HuH-7.5 (cell line): ENCODE measurements around the gene DAB2IP.

Experiments
- DNase-seq: peaks from one replicate; pipeline ENCODE4 v3.0.0; 2011; ENCODE audit warnings: low spot score

DAB2IP gene

DNA sequence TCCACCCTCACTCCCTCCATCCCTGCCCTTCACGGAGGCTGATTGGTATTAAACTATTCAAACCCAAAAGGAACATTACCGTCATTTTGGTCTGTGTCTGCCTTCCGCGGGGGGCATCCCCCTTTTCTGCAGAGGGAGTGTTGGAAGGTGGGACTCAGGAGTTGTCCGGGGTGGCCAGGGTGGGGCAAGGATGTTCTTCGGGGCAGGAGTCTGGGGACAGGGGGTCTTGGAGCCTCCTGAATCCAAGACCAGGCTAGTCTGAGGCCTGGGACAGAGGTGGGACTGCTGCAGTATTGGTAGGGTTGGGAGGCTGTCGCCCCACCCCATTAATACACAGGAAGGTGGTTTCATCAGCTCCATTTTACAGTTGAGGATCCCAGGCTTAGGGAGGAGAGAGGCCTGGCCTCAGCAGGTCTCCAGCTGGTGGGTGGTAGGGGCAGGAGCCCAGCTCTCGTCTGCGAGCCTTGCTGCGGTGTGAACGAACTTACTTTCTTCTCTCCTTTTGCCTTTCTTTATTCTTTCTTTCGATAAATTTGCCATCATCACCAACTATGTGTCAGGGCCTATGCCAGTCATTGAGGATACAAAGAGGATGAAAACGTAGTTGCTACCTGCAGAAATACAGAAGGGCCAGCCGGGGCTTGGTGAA, 33.8 kb downstream of the DAB2IP start:
- DNase-seq, result no peak

- DNase-seq, result no peak
Measured at GRCh38 chr9:121685795-121686377, 34.5 kb downstream of the DAB2IP start.

- DNase-seq, result peak; percentile 92
Measured at GRCh38 chr9:121686930-121687541, 35.6 kb downstream of the DAB2IP start.

- no peak for DNase-seq
Measured at GRCh38 chr9:121688146-121688680, 36.8 kb downstream of the DAB2IP start.

DNA sequence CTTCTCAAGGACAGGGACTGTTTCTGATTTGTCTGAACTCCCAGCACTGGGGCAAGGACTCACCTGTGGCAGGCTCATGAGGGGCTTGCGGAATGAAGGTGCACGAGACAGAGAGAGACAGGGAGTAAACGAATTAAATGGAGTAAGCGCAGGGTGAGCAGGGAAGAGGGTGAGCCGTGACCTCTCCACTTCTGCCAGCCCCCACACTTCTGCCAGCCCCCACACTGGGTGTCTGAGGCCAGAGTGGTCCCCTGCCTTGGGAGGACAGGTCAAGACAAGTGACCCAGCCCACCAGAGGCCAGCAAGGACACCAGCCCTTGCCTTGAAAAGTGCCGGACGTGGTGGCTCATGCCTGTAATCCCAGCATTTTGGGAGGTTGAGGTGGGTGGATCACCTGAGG, 37.2 kb downstream of the DAB2IP start:
- no peak for DNase-seq

GRCh38 chr9:121689461-121690157, 38.2 kb downstream of the DAB2IP start:
- DNase-seq, result no peak

- no peak for DNase-seq
Measured at GRCh38 chr9:121690316-121690715, 38.9 kb downstream of the DAB2IP start.

DNA sequence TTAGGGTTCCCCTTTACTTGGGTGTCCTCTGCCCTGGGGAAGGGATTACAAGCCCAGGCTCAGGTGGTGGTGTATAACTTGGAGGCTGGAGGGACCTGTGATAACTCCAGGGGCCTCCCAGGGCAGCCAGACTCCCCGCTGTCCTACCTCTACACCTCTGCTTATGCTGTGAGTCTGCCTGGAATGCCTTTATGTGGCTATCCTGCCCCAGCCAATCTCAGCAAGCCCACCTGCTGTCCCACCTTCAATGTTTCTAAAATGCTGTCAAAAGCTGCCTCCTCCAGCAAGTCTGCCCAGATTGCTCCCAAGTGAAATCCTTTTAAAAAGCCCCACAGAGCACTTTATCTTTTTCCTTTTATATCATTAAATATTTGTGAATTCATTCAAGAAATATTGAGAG, 39.3 kb downstream of the DAB2IP start:
- no peak for DNase-seq

DNA sequence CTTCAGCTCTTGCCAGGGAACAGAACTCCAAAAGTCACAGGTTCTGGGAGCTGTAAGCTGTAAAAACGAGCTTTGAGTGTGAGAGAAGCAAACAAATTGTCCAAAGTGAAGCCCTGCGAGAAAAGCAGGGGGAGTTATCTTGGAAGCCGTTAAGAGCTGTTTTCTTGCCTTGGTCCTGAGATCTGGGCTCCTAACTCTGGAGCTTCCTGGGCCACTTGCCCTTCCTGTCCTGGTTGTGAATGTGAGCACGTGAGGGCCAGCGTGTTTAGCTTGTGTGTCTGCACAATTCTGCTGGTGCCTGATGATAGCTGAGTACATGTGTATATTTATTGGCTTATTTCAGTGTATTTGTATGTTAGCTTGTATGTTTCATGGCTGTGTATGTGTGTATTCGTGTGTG, 40.5 kb downstream of the DAB2IP start:
- DNase-seq, result no peak

DNA sequence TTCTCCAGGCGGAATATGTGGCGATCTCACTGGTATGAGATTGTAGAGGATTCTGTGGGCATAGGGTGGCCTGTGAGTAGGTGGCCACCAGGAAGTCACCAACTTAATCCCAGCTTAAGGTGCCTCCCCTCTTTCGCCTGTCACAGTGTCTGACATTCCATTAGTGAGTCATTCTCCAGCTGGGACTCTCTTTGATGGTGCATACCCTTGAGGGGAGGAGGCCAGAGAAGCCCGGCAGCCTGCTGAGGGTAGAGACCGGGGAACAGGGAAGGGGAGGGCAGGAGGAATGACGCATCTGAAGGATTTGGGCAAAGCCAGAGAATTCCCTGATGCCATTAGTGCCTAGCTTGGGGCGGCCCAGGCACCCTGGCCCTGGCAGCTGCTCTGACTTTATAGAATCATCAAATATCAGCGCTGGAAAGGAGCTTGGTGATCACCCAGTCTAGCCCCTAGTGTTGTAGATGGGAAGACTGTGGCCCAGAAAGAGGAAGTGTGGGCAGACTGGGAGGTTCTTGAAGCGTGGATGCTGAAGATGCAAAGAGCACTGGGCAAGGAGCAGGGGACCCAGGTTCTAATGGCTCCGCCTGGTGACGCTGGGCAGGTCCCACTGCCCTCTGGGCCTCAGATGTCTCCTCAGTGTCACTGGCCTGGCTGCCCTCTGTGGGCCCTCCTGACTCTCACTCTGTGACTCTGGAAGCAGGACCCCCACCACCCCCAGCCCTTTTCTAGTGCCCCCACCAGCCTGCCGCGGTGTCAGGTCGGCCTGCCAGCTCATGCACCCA, 41.4 kb downstream of the DAB2IP start:
- DNase-seq, result no peak

GRCh38 chr9:121693388-121693670, 41.9 kb downstream of the DAB2IP start:
- DNase-seq, result no peak

DNA sequence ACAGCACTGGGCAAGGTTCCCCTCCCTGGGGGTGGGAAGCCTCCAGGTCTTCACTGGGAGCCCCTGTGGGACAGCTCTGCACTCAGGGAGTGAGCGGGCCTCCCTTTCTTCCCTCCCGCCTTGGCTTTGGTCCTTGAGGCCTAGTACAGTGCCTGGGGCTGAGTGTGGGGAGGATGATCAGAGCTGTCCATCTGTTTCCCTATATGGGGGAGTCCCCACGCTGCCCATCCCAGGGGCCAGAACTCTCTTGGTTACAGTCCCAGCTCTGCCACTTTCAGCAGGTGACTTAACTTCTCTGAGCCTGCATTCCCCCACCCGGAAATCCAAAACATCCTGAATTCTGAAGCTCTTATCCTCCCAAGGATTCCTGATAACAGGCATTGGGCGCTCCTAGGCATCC, 42.6 kb downstream of the DAB2IP start:
- no peak for DNase-seq

GRCh38 chr9:121694600-121694999, 43.2 kb downstream of the DAB2IP start:
- no peak for DNase-seq

- DNase-seq, result no peak
Measured at GRCh38 chr9:121696930-121697329, 45.5 kb downstream of the DAB2IP start.

DNA sequence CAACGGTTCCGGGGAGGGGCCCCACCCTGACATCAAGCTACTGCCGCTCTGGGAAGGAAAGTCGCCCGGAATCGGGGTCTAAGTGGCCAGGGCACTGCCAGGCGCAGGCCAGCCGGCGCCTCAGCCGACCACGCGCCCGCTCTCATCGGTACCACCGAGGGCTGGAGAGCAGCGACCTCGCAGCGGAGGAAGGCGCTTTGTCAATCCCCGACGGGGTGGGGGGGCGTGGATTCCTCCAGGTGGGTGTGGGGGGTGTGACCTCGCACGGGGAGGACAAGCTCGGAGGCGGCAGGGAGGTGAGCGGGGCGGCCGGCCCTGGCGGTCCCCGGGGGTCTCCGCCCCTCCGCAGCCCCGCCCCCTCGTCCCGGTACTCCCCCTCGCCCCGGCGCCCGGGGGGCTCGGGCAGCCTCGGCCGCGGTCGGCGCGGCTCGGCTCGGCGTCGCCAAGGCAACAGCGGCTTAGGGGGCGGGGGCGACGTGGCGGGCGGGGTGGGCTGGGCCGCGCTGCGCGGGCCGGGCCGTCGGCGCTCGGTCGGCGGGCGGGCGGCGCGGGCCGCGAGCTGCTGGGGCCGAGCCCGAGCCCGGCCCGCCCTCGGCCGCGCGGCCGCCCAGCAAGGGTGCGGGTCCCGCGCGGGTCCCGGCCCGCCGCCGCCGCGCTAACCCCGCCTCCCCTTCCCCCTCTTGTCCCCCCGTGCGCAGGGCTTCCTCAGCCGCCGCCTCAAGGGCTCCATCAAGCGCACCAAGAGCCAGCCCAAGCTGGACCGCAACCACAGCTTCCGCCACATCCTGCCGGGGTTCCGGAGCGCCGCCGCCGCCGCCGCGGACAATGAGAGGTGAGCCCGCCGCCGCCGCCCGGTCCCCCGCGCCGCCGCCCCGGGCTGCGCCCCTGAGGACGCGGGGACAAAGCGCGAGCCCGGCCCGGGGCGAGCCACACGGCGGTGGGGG, 47.5 kb downstream of the DAB2IP start:
- no peak for DNase-seq

DNA sequence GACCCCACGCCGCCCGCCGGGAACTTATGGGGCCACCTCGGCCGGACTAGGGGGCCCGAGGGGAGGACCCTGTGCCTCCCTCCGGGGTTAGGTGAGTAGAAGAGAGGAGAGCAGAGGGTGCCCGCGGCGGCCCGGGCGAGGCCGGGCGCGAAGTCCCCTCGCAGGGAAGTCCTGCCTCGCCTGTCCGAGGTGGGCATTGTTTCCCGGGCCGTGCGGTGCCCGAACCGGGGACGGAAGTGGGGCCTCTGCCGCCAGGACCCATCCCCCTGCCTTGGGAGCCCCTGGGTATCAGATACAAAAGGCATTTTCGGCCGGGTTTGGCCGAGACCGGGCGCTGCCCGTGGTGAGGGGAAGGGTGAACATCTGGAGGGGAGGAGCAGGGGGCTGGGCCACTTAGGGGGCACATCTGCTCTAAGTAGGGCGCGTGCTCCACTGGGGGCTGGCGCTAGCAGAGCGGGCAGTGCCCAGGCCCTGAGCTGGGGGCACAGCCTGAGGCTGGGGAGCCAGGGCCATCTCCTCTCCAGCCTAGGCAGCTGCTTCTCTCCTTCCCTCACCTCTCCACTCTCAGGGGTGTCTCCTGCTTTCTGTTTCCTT, 48.2 kb downstream of the DAB2IP start:
- no peak for DNase-seq

DNA sequence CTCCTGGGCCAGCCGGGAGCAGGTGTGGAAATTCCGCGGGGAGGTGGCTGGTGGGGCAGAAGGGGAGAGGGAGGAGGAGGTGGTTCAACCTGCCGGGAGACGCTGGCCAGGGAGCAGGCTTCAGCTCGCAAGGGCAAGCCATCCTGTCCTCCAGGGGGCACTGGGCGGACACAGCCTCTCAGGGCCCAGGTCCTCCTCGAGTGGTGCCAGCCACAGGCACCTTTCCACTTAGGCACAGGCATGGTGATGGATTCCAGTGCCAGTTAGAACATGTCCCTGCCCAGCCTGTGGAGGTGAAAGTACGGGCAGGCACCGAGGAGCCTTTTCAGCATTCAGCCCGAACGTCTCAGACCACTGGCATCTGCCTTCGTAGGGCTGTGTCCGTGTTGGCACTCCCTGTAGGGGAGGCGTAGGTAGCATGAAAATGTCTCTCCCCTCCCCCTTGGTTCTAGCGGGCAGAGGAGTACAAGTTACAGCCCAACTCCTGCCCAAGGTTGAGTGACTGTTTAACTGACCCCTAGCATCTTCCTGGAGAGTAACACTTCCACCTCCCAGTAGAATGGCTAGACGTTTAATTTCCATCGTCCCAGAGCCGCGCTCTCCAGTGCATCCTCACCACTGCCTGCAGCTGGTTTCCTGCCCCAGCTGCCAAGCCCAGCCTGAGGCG, 48.9 kb downstream of the DAB2IP start:
- DNase-seq, result peak; percentile 40

DNA sequence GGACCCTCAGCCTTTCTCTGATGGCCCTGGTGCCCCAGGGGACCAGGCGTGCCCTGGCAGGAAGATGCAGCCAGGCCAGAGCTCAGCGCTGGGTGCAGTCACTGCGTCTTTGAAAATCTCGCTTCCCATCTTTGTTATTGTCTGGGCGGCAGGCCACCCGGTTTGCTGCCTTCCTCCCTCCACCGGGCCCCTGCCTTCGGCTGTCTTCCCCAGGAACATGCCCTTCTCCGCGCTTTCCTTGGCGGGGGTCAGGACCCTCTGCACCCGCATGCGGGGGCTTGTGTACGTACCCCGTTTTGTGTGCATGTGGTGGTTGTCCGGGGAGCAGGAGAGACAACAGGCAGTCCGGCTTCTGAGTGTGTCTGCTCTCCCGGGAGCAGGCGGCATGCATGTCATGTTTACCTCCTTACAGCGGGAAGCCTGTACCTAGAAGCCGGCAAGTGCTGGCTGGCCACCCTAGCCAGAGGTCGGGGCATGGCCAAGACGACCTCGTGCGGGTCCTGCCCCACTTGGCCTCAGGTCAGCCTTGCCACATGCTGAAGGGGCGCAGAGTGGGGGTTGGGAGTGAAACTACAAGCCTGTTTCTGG, 49.5 kb downstream of the DAB2IP start:
- no peak for DNase-seq

GRCh38 chr9:121701736-121702261, 50.4 kb downstream of the DAB2IP start:
- DNase-seq, result no peak
